IgD-negative memory B cell (primary cell): ENCODE data around the gene CCIN. TPM values are rescaled to one million over a fixed set of nuclear protein-coding genes. Genes with fewer than 3 reads are reported as not detected.

Experiments
- H3K27ac Mint-ChIP-seq, 3 donors: one replicate each; pipeline ENCODE4 v1.8.0; 2020 to 2022; ENCODE audit warnings: mild to moderate bottlenecking in 3 of 3, mixed read lengths in 3 of 3, moderate library complexity in 1 of 3
- H3K27me3 Mint-ChIP-seq: one replicate; pipeline ENCODE4 v1.8.0; 2021; ENCODE audit warnings: mixed read lengths
- H3K36me3 Mint-ChIP-seq: one replicate; pipeline ENCODE4 v1.8.0; 2020; ENCODE audit warnings: mild to moderate bottlenecking, mixed read lengths
- H3K4me1 Mint-ChIP-seq, 3 donors: one replicate each; pipeline ENCODE4 v1.8.0; 2020 to 2022; ENCODE audit warnings: mixed read lengths in 3 of 3, mild to moderate bottlenecking in 1 of 3
- H3K4me3 Mint-ChIP-seq, 4 donors: one replicate each; pipeline ENCODE4 v1.8.0; 2020 to 2022; ENCODE audit warnings: mild to moderate bottlenecking in 4 of 4, mixed read lengths in 4 of 4, moderate library complexity in 3 of 4
- H3K9me3 Mint-ChIP-seq, 3 donors: one replicate each; pipeline ENCODE4 v1.8.0; 2020 to 2021; ENCODE audit warnings: mixed read lengths in 3 of 3, mild to moderate bottlenecking in 1 of 3
- polyA plus RNA-seq: library from polyadenylated mRNA; unstranded; fragments of 300-500 nt; fragmentation: Illumina TruSeq; gene quantifications from one replicate; pipeline ENCODE4 v1.2.3, GENCODE V29; 2021

Gene CCIN
- polyA plus RNA-seq, 1 donor from 2014 or later, result 0.64 TPM

GRCh38 chr9:36136272-36136893 lies 32.8 kb upstream of the CCIN start, which contains the start of gene GLIPR2:
GLIPR2 (plus strand) TSS chr9:36136733; CDS start chr9:36136779, 46 bp downstream.
- H3K4me1 Mint-ChIP-seq, result peaks cover 33 to 46% (median 41%) of the 10 kb centered on the region in 3 donors

GRCh38 chr9:36136894-36137391 lies 32.2 kb upstream of the CCIN start:
- peaks cover 33 to 50% (median 45%) of the 10 kb centered on the region in 3 donors for H3K4me1 Mint-ChIP-seq
- H3K27ac Mint-ChIP-seq, result peak overlapping the region; percentile 82 to 95 (median 85)
- H3K27me3 Mint-ChIP-seq, result no peaks in the 10 kb centered on the region
- H3K36me3 Mint-ChIP-seq, result no peaks in the 10 kb centered on the region
- H3K9me3 Mint-ChIP-seq, result no peaks in the 10 kb centered on the region
- peak overlapping the region; percentile 83 to 97 (median 94) for H3K4me3 Mint-ChIP-seq

More at GRCh38 chr9:36136272-36136893, 32.8 kb upstream of the CCIN start, which contains the start of gene GLIPR2:
- no peaks in the 10 kb centered on the region for H3K36me3 Mint-ChIP-seq
- H3K4me3 Mint-ChIP-seq, result peak within 1 kb of the TSS; percentile 83 to 97 (median 94)
- H3K27ac Mint-ChIP-seq, result peak within 1 kb of the TSS; percentile 85 to 95 (median 85)
- H3K27me3 Mint-ChIP-seq, result no peaks in the 10 kb centered on the region
- no peaks in the 10 kb centered on the region for H3K9me3 Mint-ChIP-seq

GRCh38 chr9:36137392-36138004 lies 31.7 kb upstream of the CCIN start:
- Mint-ChIP-seq H3K27me3 (peaks cover 1% of the 10 kb centered on the region), H3K4me3 (peak overlapping the region; percentile 83 to 97 (median 94)), H3K9me3 (no peaks in the 10 kb centered on the region), H3K27ac (peak overlapping the region; percentile 85 to 95 (median 85)), H3K36me3 (no peaks in the 10 kb centered on the region), H3K4me1 (peaks cover 38 to 54% (median 49%) of the 10 kb centered on the region in 3 donors)

- no peaks in the 10 kb centered on the region for H3K9me3 Mint-ChIP-seq
- H3K27ac Mint-ChIP-seq, result peak overlapping the region in 2 of 3 donors; percentile 85
- H3K36me3 Mint-ChIP-seq, result no peaks in the 10 kb centered on the region
- peaks cover 48 to 61% (median 59%) of the 10 kb centered on the region in 3 donors for H3K4me1 Mint-ChIP-seq
- peaks cover 1% of the 10 kb centered on the region for H3K27me3 Mint-ChIP-seq
- peak overlapping the region in 2 of 4 donors; percentile 83 to 95 for H3K4me3 Mint-ChIP-seq
Measured at GRCh38 chr9:36138496-36138895, 30.7 kb upstream of the CCIN start.

GRCh38 chr9:36138901-36139300 lies 30.3 kb upstream of the CCIN start:
- H3K9me3 Mint-ChIP-seq, result no peaks in the 10 kb centered on the region
- peaks cover 1% of the 10 kb centered on the region for H3K27me3 Mint-ChIP-seq
- H3K4me3 Mint-ChIP-seq, result peak overlapping the region in 1 of 4 donors; percentile 95
- H3K36me3 Mint-ChIP-seq, result no peaks in the 10 kb centered on the region
- peak overlapping the region; percentile 79 to 85 (median 85) for H3K27ac Mint-ChIP-seq
- H3K4me1 Mint-ChIP-seq, result peaks cover 50 to 64% (median 63%) of the 10 kb centered on the region in 3 donors

- Mint-ChIP-seq H3K4me3 (peak overlapping the region; percentile 50 to 95 (median 84)), H3K27me3 (peaks cover 1% of the 10 kb centered on the region), H3K36me3 (peaks cover 4% of the 10 kb centered on the region), H3K4me1 (peaks cover 63 to 74% (median 74%) of the 10 kb centered on the region in 3 donors), H3K9me3 (peaks cover 1 to 2% (median 2%) of the 10 kb centered on the region in 3 donors), H3K27ac (peak overlapping the region; percentile 85 to 91 (median 91))
Measured at GRCh38 chr9:36140086-36141084, 28.8 kb upstream of the CCIN start.

- H3K27ac Mint-ChIP-seq, result peak overlapping the region; percentile 85 to 91 (median 86)
- H3K27me3 Mint-ChIP-seq, result peaks cover 1% of the 10 kb centered on the region
- H3K9me3 Mint-ChIP-seq, result peaks cover 4 to 11% (median 5%) of the 10 kb centered on the region in 3 donors
- peaks cover 68 to 79% (median 75%) of the 10 kb centered on the region in 3 donors for H3K4me1 Mint-ChIP-seq
- H3K36me3 Mint-ChIP-seq, result peaks cover 6% of the 10 kb centered on the region
- H3K4me3 Mint-ChIP-seq, result peak overlapping the region; percentile 50 to 100 (median 90)
Measured at GRCh38 chr9:36141288-36141687, 27.9 kb upstream of the CCIN start.

GRCh38 chr9:36141761-36142160 lies 27.4 kb upstream of the CCIN start:
- Mint-ChIP-seq H3K27ac (peak overlapping the region; percentile 86 to 100 (median 91)), H3K4me1 (peaks cover 70 to 80% (median 77%) of the 10 kb centered on the region in 3 donors), H3K36me3 (peaks cover 6% of the 10 kb centered on the region), H3K9me3 (peaks cover 4 to 12% (median 6%) of the 10 kb centered on the region in 3 donors), H3K4me3 (peak overlapping the region; percentile 95 to 100 (median 100)), H3K27me3 (peaks cover 1% of the 10 kb centered on the region)

GRCh38 chr9:36142510-36143244 lies 26.5 kb upstream of the CCIN start:
- peaks cover 66 to 83% (median 79%) of the 10 kb centered on the region in 3 donors for H3K4me1 Mint-ChIP-seq
- H3K27ac Mint-ChIP-seq, result peak overlapping the region; percentile 86 to 100 (median 91)
- H3K27me3 Mint-ChIP-seq, result peaks cover 1% of the 10 kb centered on the region
- peaks cover 8% of the 10 kb centered on the region for H3K36me3 Mint-ChIP-seq
- H3K4me3 Mint-ChIP-seq, result peak overlapping the region; percentile 95 to 100 (median 100)
- H3K9me3 Mint-ChIP-seq, result peaks cover 4 to 12% (median 6%) of the 10 kb centered on the region in 3 donors

- peaks cover 4 to 12% (median 6%) of the 10 kb centered on the region in 3 donors for H3K9me3 Mint-ChIP-seq
- H3K27me3 Mint-ChIP-seq, result peaks cover 1% of the 10 kb centered on the region
- peaks cover 63 to 83% (median 79%) of the 10 kb centered on the region in 3 donors for H3K4me1 Mint-ChIP-seq
- peaks cover 8% of the 10 kb centered on the region for H3K36me3 Mint-ChIP-seq
- H3K27ac Mint-ChIP-seq, result peak overlapping the region; percentile 86 to 100 (median 91)
- peak overlapping the region; percentile 95 to 100 (median 100) for H3K4me3 Mint-ChIP-seq
Measured at GRCh38 chr9:36143245-36143641, 25.9 kb upstream of the CCIN start.

GRCh38 chr9:36144309-36145232 lies 24.6 kb upstream of the CCIN start:
- peak overlapping the region; percentile 91 to 100 (median 98) for H3K27ac Mint-ChIP-seq
- H3K36me3 Mint-ChIP-seq, result peaks cover 8% of the 10 kb centered on the region
- peaks cover 4 to 12% (median 6%) of the 10 kb centered on the region in 3 donors for H3K9me3 Mint-ChIP-seq
- H3K4me1 Mint-ChIP-seq, result peaks cover 57 to 76% (median 70%) of the 10 kb centered on the region in 3 donors
- H3K27me3 Mint-ChIP-seq, result peaks cover 1% of the 10 kb centered on the region
- H3K4me3 Mint-ChIP-seq, result peak overlapping the region; percentile 95 to 100 (median 100)

GRCh38 chr9:36145970-36146369 lies 23.2 kb upstream of the CCIN start:
- Mint-ChIP-seq H3K27ac (peak overlapping the region; percentile 16 to 98 (median 90)), H3K4me1 (peaks cover 53 to 71% (median 61%) of the 10 kb centered on the region in 3 donors), H3K27me3 (peaks cover 1% of the 10 kb centered on the region), H3K4me3 (peak overlapping the region in 2 of 4 donors; percentile 95 to 100), H3K36me3 (peaks cover 8% of the 10 kb centered on the region), H3K9me3 (peaks cover 4 to 12% (median 6%) of the 10 kb centered on the region in 3 donors)
